CD4-positive, alpha-beta T cell (primary cell): Measurements from ENCODE around the gene TMED10. TPM values are rescaled to one million over a fixed set of nuclear protein-coding genes. Genes with fewer than 3 reads are reported as not detected.

Experiments used
- ATAC-seq: fragments of 200-7000 bp; cut with Tn5 transposase; one replicate; pipeline ENCODE4 v1.10.0; 2022; ENCODE audit warnings: mild to moderate bottlenecking; ENCODE audit not compliant: poor library complexity
- CTCF ChIA-PET: fragments of 350-600 bp; sonication (Branson Sonifier 250); formaldehyde crosslinking; loops from one replicate; lab custom pipeline; 2021; ENCODE audit warnings: antibody characterized with exemption, inconsistent platforms; lab: Charles Lee
- POLR2A ChIA-PET: fragments of 350-600 bp; sonication (Branson Sonifier 250); formaldehyde crosslinking; loops from one replicate; lab custom pipeline; 2021; ENCODE audit warnings: antibody characterized with exemption, inconsistent platforms; lab: Charles Lee
- DNase-seq, 14 experiments: peaks; one replicate each; pipeline ENCODE4 v3.0.0-alpha.2; 2013 to 2020; ENCODE audit warnings: mixed read lengths in 2 of 14
- H3K27ac ChIP-seq, 2 donors: one replicate each; pipeline versions ENCODE4 v1.5.1 to v1.7.0; 2013; ENCODE audit warnings: low read length in 2 of 2, low read depth in 1 of 2, mild to moderate bottlenecking in 1 of 2
- H3K27me3 ChIP-seq, 2 experiments: 1 replicate in 1 of 2; 2 replicates in 1 of 2; pipeline versions ENCODE4 v1.6.1 to v1.7.0; 2013; ENCODE audit warnings: low read length in 2 of 2, control low read depth in 1 of 2, mild to moderate bottlenecking in 1 of 2, moderate library complexity in 1 of 2; ENCODE audit not compliant: insufficient read depth in 2 of 2, control insufficient read depth in 1 of 2
- H3K36me3 ChIP-seq: one replicate; pipeline ENCODE4 v1.6.1; 2013; ENCODE audit warnings: low read length, control low read depth; ENCODE audit not compliant: insufficient read depth
- H3K4me1 ChIP-seq: one replicate; pipeline ENCODE4 v1.6.1; 2013; ENCODE audit warnings: low read length, control low read depth; ENCODE audit not compliant: insufficient read depth
- H3K4me3 ChIP-seq: one replicate; pipeline ENCODE4 v1.5.1; 2013; ENCODE audit warnings: mild to moderate bottlenecking, low read length, moderate library complexity
- H3K9me3 ChIP-seq, 2 experiments: 1 replicate in 1 of 2; 2 replicates in 1 of 2; pipeline versions ENCODE4 v1.6.1 to v1.7.0; 2013; ENCODE audit warnings: low read length in 2 of 2, mild to moderate bottlenecking in 2 of 2, control low read depth in 1 of 2, moderate library complexity in 1 of 2; ENCODE audit not compliant: control insufficient read depth in 1 of 2, insufficient read depth in 1 of 2
- H3K27ac Mint-ChIP-seq: one replicate; pipeline ENCODE4 v1.8.0; 2020; ENCODE audit warnings: mixed read lengths
- H3K27me3 Mint-ChIP-seq: one replicate; pipeline ENCODE4 v1.8.0; 2021; ENCODE audit warnings: mixed read lengths
- H3K36me3 Mint-ChIP-seq: one replicate; pipeline ENCODE4 v1.8.0; 2021; ENCODE audit warnings: low read depth, mixed read lengths
- H3K4me1 Mint-ChIP-seq: one replicate; pipeline ENCODE4 v1.8.0; 2021; ENCODE audit warnings: low read depth, mixed read lengths
- H3K4me3 Mint-ChIP-seq: one replicate; pipeline ENCODE4 v1.8.0; 2020; ENCODE audit warnings: mild to moderate bottlenecking, mixed read lengths
- H3K9me3 Mint-ChIP-seq: one replicate; pipeline ENCODE4 v1.8.0; 2020; ENCODE audit warnings: mixed read lengths
- intact Hi-C, 2 experiments: fragments of 100-400 bp; cut with DNase I in 1 of 2; cut with micrococcal nuclease in 1 of 2; formaldehyde crosslinking; loops; one replicate each; pipeline versions ENCODE4 v1.15.1 to v1.9.0; 2023 to 2025; cut with DNase I, micrococcal nuclease
- total RNA-seq, 174 experiments: library from RNA in 2 of 174; stranded (reverse) in 2 of 174; gene quantifications; one replicate each; pipeline ENCODE4 v1.2.3 and lab custom pipeline; 2021 to 2026
- TF ChIP-seq, protein P1 (sequence below): fragments of 200-600 bp; IDR thresholded peaks from one replicate; pipeline ENCODE4 v1.8.0; 2022; ENCODE audit warnings: antibody characterized with exemption, mild to moderate bottlenecking

Gene TMED10
- total RNA-seq, 2 experiments from 2014 or later: 153 to 156 TPM

GRCh38 chr14:75092698-75093097 is 83.7 kb downstream of the TMED10 start:
- DNase-seq (no peak), ATAC-seq (no peak)
- Mint-ChIP-seq H3K9me3 (no peaks in the 10 kb centered on the region), H3K27ac (no peak overlapping the region), H3K36me3 (peaks cover 77% of the 10 kb centered on the region), H3K4me3 (no peak overlapping the region), H3K4me1 (no peaks in the 10 kb centered on the region), H3K27me3 (no peaks in the 10 kb centered on the region)
- ChIA-PET CTCF (no interaction called here), POLR2A (interaction anchor here (1.0 kb wide), 1 partner anchor 15 kb away, joined by 3 read pairs; no protein-coding TSS in a partner anchor)
- no peak overlapping the region for H3K27ac ChIP-seq
- TF ChIP-seq, protein P1, sequence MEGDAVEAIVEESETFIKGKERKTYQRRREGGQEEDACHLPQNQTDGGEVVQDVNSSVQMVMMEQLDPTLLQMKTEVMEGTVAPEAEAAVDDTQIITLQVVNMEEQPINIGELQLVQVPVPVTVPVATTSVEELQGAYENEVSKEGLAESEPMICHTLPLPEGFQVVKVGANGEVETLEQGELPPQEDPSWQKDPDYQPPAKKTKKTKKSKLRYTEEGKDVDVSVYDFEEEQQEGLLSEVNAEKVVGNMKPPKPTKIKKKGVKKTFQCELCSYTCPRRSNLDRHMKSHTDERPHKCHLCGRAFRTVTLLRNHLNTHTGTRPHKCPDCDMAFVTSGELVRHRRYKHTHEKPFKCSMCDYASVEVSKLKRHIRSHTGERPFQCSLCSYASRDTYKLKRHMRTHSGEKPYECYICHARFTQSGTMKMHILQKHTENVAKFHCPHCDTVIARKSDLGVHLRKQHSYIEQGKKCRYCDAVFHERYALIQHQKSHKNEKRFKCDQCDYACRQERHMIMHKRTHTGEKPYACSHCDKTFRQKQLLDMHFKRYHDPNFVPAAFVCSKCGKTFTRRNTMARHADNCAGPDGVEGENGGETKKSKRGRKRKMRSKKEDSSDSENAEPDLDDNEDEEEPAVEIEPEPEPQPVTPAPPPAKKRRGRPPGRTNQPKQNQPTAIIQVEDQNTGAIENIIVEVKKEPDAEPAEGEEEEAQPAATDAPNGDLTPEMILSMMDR: no peak
- peaks cover 71% of the 10 kb centered on the region for H3K36me3 ChIP-seq
- no peaks in the 10 kb centered on the region for H3K4me1 ChIP-seq
- H3K9me3 ChIP-seq: no peaks in the 10 kb centered on the region
- no peak overlapping the region for H3K4me3 ChIP-seq
- no peaks in the 10 kb centered on the region for H3K27me3 ChIP-seq
- intact Hi-C loops: no loop called here

GRCh38 chr14:75091251-75091650 is 85.2 kb downstream of the TMED10 start:
- Histone ChIP-seq H3K9me3 (no peaks in the 10 kb centered on the region), H3K4me1 (no peaks in the 10 kb centered on the region), H3K27me3 (no peaks in the 10 kb centered on the region), H3K36me3 (peaks cover 71% of the 10 kb centered on the region), H3K4me3 (no peak overlapping the region), H3K27ac (no peak overlapping the region)
- H3K27me3 Mint-ChIP-seq: no peaks in the 10 kb centered on the region
- ChIA-PET CTCF (no interaction called here), POLR2A (no interaction called here)
- H3K36me3 Mint-ChIP-seq: peaks cover 77% of the 10 kb centered on the region
- ATAC-seq (no peak), DNase-seq (no peak)
- no peaks in the 10 kb centered on the region for H3K9me3 Mint-ChIP-seq
- TF ChIP-seq, protein P1: no peak
- no peak overlapping the region for H3K4me3 Mint-ChIP-seq
- no peaks in the 10 kb centered on the region for H3K4me1 Mint-ChIP-seq
- intact Hi-C loops: no loop called here
- H3K27ac Mint-ChIP-seq: no peak overlapping the region

GRCh38 chr14:75090353-75090752 is 86.1 kb downstream of the TMED10 start:
- intact Hi-C loops: no loop called here
- Mint-ChIP-seq H3K27ac (no peak overlapping the region), H3K36me3 (peaks cover 77% of the 10 kb centered on the region), H3K9me3 (no peaks in the 10 kb centered on the region), H3K4me1 (no peaks in the 10 kb centered on the region), H3K27me3 (no peaks in the 10 kb centered on the region), H3K4me3 (no peak overlapping the region)
- H3K27ac ChIP-seq: no peak overlapping the region
- H3K27me3 ChIP-seq: no peaks in the 10 kb centered on the region
- peaks cover 71% of the 10 kb centered on the region for H3K36me3 ChIP-seq
- H3K4me1 ChIP-seq: no peaks in the 10 kb centered on the region
- no peaks in the 10 kb centered on the region for H3K9me3 ChIP-seq
- H3K4me3 ChIP-seq: no peak overlapping the region
- ChIA-PET POLR2A (interaction anchor here (0.7 kb wide), 1 partner anchor 78 kb away, joined by 4 read pairs; no protein-coding TSS in a partner anchor), CTCF (interaction anchor here (3.0 kb wide), 1 partner anchor 230 kb away, joined by 22 read pairs; no protein-coding TSS in a partner anchor)
- no peak for ATAC-seq
- TF ChIP-seq, protein P1: no peak
- DNase-seq: no peak
